Stimulated activated CD4-positive, alpha-beta T cell treated with anti-CD3 and anti-CD28 coated beads, TNF-alpha, amount 100 ng/mL, for 4 hours (primary cell): ENCODE data around the gene LRWD1.
"Not testable (repeated sequence)": the region's sequence is repeated elsewhere in the genome, so short reads cannot be mapped to it uniquely, and the experiment has no call there.

ENCODE experiments used
- DNase-seq, 3 experiments: peaks; one replicate each; pipeline ENCODE4 v3.0.0-alpha.2; 2020; ENCODE audit warnings: low read depth in 3 of 3

Gene LRWD1

GRCh38 chr7:102468478-102469350 is 3.9 kb downstream of the LRWD1 start:
- DNase-seq, result no peak

- no peak for DNase-seq
These were observed 4.7 kb downstream of the LRWD1 start for GRCh38 chr7:102469351-102469971.

DNA sequence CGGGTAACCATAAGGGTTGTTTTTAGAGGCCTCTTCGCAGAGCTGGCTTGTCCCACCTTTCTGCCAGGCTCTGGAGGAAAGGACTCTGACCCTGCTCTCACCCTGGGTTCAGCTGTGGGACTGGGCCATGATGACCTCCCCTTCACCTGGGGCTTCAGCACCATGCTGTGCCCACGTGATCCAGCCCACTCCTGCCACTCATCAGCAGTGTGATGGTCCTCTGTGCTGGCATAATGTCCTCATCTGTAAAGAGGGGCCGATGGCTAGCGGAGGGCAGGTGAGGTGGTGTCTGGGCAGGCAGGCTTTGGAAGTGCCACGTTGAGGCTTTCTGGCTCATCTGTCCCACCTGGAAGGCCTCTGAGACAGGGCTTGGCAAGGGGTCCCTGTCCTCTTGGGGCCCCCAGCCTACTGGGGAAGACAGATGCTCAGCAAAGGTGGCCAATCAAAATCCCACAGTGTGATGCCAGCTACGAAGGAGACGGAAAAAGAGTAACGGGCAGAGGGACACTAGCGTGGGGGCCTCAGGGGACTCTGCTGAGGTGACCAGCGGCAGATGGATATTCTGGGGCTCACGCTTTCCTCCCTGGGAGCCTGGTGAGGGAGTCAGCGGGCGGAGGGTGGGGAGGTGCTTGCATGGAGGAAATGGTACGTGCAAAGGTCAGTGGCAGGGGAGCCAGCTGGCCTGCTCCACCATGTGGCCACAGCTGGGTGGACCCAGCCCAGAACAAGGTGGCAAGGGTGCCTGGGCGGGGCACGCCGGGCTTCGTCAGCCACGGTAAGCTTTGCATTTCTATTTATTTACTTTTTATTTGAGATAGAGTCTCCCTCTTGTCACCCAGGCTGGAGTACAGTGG is 5.4 kb downstream of the LRWD1 start:
- DNase-seq, result no peak

- DNase-seq, result no peak
These were observed 7.0 kb downstream of the LRWD1 start for GRCh38 chr7:102471791-102472125.

- no peak for DNase-seq
These were observed 7.6 kb downstream of the LRWD1 start for GRCh38 chr7:102472126-102473041.

- no peak for DNase-seq
These were observed 8.6 kb downstream of the LRWD1 start for GRCh38 chr7:102473271-102473991.

GRCh38 chr7:102474116-102474515 is 9.3 kb downstream of the LRWD1 start:
- DNase-seq, result not testable (repeated sequence)

- not testable (repeated sequence) for DNase-seq
These were observed 10.1 kb downstream of the LRWD1 start for GRCh38 chr7:102474736-102475435.

DNA sequence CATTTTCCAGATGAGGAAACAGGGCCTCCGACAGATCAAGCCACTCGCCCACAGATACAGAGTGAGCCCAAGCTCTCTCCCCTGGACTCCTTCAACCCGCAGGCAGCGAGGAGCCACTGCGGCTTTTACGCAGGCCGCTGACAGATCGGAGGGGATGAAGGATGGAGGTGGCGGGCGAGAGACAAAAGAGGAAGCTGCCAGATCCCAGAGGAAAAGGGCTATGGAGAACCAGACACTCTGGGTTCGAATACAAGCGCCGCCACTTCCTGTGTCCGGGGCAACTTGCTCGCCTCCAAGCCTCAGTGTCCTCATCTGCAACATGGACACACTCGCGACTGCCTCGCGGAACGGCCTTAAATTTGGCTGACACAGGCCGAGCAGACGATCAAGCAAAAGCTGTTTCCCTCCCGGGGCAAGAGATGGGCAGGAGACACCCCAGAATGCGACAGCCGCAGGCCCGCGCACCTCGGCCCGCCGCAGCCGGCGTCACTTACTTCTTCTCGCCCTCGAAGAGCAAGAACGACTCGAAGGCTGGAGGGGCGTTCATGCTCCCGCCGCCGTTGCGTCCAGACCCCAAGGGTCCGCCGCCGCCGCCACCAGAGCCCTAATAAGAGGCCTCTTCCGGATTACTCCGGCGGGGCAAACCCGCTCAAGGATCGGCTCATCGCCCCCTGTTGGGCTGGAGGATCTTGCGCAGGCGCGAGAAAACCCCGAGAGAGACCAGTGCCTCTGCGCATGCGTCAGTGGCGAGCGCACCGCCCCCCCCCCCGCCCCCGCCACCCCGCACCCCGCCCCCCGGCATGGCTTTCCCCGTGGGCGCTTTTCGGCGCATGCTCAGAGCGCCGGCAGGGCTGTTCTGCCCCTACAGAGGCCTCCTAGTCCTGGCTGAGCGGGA is 13.8 kb downstream of the LRWD1 start, which contains the start of gene POLR2J:
TSS of gene POLR2J (minus strand) at position 609 of the 895 bp plus-strand sequence. CDS start at position 547, 62 bp downstream.
- peak; percentile 72 to 82 (median 79) for DNase-seq

- DNase-seq, result not testable (repeated sequence)
These were observed 14.4 kb downstream of the LRWD1 start for GRCh38 chr7:102479209-102479584.

- not testable (repeated sequence) for DNase-seq
These were observed 15.3 kb downstream of the LRWD1 start for GRCh38 chr7:102479982-102480637.

- DNase-seq, result not testable (repeated sequence)
These were observed 17.2 kb downstream of the LRWD1 start for GRCh38 chr7:102481962-102482361.

DNA sequence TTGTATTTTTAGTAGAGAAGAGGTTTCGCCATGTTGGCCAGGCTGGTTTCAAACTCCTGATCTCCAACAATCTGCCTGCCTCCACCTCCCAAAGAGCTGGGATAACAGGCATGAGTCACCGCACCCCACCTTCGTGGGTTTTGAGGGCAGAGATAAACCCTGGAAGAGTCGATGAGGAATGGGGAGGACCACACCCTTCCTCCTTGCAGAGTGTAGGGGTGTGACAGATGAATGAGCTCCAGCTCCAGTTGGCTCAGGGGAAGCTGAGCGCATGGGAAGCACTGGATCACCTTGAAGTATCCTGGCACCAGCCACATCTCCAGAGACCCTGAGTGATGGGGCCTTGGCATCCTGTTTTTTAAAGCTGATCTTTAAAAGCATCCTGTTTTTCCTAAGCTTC is 19.5 kb downstream of the LRWD1 start:
- not testable (repeated sequence) for DNase-seq

GRCh38 chr7:102490529-102491075 is 25.8 kb downstream of the LRWD1 start:
- DNase-seq, result not testable (repeated sequence)

DNA sequence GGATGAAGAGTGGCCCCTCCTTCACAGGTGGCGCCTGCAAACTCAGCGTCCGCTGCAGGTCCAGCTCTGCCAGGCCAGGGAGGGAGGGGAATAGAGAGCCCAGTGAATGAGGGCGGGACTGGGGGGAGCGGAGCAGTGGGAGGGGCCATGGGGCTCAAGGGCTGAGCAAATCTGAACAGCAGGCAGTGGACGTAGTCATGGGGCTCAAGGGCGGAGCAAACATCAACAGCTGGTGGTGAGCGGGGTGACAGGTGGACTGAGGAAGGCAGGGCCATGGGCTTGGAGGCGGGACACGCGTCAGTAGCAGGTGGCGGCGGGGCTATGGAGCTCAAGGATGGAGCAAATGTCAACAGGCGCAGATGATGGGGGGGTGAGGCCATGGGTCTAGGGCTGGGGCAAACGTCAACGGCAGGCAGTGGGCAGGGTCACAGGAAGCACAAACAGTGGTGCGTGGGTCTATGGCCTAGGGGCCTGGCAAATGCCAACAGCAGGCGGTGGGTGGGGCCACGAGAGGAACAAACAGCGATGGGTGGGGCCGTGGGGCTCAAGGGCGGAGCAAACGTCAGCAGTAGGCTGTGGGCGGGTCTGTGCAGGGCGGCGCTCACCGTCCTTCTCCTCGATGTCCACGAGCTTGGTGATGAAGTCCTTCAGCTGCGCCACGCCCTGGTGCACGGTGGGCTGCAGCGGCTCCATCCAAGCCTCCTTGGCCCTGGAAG is 28.6 kb downstream of the LRWD1 start:
- DNase-seq, result not testable (repeated sequence)

- DNase-seq, result not testable (repeated sequence)
These were observed 29.2 kb downstream of the LRWD1 start for GRCh38 chr7:102494026-102494425.

DNA sequence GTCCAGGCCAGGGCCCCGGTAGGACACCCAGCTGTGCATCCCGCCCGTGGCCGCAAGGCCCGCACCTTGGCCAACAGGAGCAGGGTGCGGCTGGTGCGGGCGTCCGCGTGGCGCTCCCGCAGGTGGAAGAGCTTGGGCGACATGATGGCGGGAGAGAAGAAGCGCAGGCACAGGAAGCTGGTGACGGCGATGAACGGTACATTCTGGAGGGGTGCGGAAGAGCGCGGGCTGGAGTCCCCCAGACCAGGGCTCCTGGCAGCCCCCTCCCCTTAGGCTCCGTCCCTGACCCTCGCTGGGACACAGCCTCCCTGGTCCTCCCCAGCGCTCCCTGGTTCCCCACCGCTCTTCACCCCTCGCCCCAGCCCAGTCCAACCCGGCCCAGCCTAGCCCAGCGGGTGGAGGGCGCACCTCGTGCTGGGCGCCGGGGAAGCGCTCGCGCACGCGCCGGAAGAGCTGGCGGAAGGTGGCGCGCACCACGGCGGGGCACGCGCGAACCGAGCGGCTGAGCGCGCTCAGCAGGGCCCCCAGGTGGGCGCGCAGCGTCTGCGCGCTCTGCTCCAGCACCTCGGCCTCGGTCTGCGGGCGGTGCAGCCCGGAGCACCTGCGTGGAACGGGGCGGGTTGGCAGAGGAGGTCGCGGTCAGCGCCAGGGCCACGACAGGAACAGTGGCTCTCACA is 29.8 kb downstream of the LRWD1 start:
- DNase-seq, result not testable (repeated sequence)
